HG02642 (cell line): ENCODE results near the gene MACROD2.

Source experiments
- ATAC-seq: cut with Tn5 transposase; IDR thresholded peaks from one replicate; pipeline ENCODE4 v1.9.1; 2021; ENCODE audit warnings: mild to moderate bottlenecking; ENCODE audit not compliant: unreplicated experiment, poor library complexity

MACROD2 gene

DNA sequence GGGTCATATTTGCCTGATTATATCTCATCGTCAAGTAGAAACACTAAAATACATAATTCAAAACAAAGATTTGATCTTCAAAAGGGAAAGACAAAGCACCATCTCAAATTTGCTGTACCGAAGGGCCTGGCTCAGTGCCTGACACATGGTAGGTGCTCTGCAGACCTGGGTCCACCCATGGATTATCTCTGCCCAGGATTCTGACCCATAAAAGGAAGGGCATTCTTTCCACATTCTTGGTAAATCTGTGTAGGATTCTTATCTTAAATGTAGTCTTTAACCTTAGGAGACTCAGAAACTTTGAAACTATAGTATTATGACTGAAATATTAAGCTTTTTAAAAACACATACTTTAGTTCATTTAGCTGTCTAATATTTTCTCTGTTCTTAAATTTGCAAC is 616.2 kb downstream of the MACROD2 start:
- no peak for ATAC-seq

- ATAC-seq, result no peak
These were observed 617.1 kb downstream of the MACROD2 start for GRCh38 chr20:14612391-14612790.

DNA sequence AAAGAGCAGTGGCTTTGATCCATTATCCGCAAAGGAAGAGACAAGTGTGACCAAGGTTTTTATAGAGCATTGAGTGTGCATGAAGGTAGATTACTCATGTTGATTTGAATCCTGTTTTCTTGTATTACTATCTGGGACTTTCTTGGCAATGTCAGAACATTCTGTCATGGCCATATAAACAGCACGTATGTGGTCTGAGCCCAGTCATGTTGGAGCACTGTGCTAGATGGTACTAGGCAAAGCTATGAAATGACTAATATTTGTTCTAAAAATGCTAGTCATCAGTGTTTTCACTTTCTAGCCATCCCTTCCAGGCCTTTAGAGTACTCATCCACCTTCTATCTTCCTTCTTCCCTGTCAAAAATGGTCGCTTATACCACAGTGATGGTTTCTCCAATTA is 620.7 kb downstream of the MACROD2 start:
- no peak for ATAC-seq

GRCh38 chr20:14617123-14617522 is 621.8 kb downstream of the MACROD2 start:
- ATAC-seq, result no peak

- no peak for ATAC-seq
These were observed 624.1 kb downstream of the MACROD2 start for GRCh38 chr20:14619411-14619810.

DNA sequence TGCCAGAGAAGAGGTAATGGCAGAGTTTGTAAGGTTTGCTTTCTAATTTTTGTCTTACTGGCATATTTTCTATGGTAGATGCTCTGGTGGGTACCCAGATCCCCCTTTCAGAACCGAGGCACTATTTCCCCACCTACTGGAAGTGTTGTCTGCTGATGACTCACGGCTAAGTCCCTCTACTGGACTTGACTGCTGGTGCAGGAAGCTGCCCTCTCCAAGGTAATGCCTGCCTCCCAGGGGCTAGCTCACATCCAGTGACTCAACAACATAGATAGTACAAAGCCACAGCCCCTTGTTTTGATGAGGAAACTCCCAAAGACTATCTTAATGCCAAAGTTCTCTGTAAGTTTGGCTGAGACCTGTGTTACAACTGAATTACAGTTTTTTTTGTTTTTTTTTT is 627.5 kb downstream of the MACROD2 start:
- no peak for ATAC-seq

GRCh38 chr20:14631011-14631410 is 635.7 kb downstream of the MACROD2 start:
- ATAC-seq, result no peak

- no peak for ATAC-seq
These were observed 637.6 kb downstream of the MACROD2 start for GRCh38 chr20:14632906-14633305.

GRCh38 chr20:14633507-14633906 is 638.2 kb downstream of the MACROD2 start:
- no peak for ATAC-seq

GRCh38 chr20:14634665-14635064 is 639.3 kb downstream of the MACROD2 start:
- ATAC-seq, result no peak

DNA sequence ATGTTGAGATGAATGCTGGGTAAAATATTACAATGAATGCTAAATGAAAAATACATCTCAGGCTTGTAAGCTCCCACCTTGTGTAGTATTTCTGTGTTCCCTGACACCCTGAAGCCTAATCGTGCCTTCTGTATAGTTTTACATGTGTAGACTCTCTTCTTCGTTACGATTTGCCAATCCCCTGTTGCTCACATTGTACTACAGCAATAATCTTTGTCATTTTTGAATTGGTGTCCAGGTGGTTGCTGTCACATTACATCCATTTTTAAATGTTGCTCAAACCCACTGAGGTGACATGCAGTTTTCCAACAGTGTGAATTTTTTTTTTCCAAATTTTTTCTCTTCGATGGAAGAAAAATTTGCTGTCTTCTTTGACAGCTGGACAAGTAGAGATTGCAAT is 642.1 kb downstream of the MACROD2 start:
- ATAC-seq, result no peak

GRCh38 chr20:14643146-14643545 is 647.8 kb downstream of the MACROD2 start:
- ATAC-seq, result no peak

GRCh38 chr20:14643556-14643955 is 648.2 kb downstream of the MACROD2 start:
- no peak for ATAC-seq

DNA sequence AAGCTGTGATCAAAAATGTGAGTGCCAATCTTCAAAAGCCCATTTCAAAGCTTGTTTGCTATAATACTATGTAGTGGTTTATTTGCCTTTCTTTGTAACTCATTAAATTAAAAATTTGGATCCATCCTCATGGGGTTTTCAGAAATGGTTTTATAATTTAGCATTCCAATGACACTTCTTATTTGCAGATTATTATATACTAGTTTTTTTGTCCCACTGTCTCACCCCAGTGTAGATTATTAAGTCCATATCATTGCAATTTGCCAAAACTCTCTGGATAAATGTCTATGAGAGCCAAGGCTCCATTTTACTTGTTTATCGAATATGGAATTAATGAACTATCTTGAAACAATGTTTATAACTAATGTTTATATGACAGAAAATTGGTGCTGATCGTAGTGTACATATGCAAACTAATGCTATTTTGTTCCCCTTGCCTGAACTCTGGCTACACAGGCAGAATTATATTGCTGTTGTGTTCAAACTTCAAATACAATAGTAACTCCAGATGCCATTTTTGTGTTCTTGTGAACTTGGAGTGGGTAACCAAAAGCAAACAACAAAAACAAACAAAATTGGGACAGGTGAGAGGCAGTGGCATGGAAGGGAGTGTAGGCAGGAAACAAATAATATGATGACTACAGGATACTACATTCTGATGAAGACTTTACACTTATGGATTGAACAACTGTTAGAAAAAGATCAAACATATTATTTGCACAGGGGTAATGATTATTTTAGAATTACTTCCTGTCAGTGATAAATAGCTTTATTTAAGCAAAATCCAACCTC is 649.2 kb downstream of the MACROD2 start:
- no peak for ATAC-seq

DNA sequence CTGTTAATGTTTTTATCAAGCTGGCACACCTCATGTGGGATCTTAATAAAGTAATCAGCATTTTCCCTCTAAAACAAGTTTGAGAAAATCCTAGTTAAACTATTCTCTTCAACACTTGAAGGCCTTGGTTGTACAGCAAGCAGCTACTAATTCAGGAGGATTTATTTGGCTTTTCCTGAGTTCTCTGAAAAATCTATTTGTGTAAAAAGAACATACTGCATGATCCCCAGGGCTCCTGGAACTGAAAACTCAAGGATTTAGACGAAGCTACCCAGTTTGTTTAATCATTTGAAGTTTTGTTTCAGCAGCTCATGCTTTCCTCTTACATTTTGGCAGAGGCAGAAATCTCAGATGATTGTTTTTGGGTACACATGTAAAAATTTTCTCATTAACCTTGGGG is 651.7 kb downstream of the MACROD2 start:
- no peak for ATAC-seq

GRCh38 chr20:14649662-14650061 is 654.3 kb downstream of the MACROD2 start:
- no peak for ATAC-seq

DNA sequence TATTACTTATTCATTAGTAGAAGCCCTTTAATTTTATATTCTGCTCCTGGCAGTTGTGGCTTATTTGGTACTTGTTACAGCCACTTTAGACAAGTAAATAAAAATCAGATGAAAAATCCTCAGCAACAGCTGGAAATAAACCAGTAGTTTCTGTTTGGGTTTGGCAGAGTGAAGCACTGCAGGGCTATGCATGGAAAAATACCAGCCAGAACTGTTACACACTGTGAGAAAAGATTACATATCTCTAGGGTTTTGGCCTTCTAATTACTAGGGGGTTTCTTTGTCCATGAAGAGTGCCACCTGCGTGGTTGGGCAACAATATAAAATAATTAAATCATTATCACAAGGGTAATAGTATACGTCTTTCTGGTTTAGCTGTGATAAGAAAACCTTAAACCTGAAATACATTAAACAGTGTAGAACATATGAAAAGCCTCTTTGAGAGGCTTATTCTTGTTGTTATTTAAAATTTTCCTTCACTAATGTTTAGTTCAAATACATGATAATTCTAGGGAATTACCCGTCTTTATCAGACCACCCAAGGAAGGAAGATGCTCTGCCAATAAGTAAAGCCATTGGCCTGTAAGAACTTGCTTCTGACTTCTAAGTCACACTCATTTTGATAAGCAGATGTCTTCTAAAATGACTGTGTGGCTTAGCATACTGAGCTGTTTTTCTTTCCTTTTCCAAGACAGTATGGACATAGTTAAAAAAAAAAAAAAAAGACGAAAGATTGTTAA is 662.1 kb downstream of the MACROD2 start:
- no peak for ATAC-seq

DNA sequence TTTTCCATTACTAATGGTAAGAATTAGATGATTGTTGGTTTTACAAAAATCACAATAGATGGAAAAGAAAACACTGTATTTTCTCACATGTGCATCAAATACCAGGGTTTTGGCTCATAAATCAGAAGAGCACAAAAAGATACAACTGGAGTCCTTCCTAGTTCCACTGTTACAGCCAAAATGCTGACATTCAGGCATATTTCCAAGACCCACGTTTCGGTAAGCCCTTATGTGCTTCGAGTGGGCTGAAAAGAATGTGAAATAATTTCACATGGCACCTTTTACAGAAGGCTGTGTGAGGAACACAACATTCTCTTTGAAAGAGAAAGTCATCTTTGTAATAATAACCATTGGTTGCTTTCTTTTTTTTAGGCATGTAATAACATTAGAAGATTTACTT is 668.8 kb downstream of the MACROD2 start:
- no peak for ATAC-seq

- no peak for ATAC-seq
These were observed 671.4 kb downstream of the MACROD2 start for GRCh38 chr20:14666696-14667095.

GRCh38 chr20:14667226-14667625 is 671.9 kb downstream of the MACROD2 start:
- no peak for ATAC-seq

DNA sequence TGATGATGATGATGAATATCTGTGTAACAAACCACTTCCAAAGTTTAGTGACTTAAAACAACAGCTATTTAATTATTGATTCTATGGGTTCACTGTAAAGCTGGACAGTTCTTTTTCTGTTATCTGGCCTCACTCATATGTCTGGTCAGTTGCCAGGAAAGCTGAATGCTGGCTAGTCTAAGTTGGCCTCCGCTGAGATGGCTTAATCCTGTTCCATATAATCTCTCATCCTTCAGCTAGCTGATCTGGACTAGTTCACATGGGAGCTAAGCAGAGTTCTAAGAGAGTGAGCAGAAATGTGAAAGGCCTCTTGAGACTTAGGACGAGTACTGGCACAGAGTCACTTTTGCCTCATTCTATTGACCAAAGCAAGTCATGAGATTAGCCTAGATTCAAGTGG is 676.8 kb downstream of the MACROD2 start:
- ATAC-seq, result no peak

- no peak for ATAC-seq
These were observed 677.8 kb downstream of the MACROD2 start for GRCh38 chr20:14673164-14673563.
